ENCODE measurements around the gene MALT1. TPM values are rescaled to one million over a fixed set of nuclear protein-coding genes. Genes with fewer than 3 reads are reported as not detected.

MALT1 gene
- total RNA-seq, 6 experiments from 2014 or later: 9.2 to 16.0 (median 10.2) TPM

DNA sequence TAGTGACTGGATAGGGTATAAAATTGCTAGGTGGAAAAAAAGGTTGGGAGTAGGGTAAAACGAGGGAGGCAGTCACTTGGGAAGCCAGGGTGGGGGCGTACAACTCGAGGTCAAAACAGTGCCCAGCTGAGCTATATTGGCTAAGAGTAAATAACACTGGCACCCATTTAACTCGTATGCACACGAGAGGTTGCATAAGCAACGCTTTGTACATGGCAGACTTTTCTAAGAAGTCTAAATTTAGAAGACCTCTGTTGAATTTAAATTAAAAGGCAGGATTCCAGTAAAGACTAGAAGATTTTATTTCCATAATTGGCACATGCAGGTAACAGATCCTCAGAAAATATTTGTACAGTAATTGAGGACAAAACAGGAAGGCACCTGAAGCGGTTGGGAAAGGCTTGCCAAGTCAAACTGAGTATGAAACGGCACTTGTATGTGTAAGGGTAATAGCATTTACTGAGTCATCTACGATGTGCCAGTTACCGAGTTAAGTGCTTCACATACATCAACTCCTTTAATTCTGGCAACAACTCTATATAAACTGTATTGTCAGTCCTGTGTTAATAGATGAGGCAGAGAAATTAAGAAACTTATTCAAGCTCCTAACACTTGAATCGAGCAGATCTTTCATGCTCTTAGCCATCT is 1.4 kb upstream of the MALT1 start:
- Histone ChIP-seq H3K4me3 (no peak overlapping the region), H3K27ac (no peak overlapping the region), H3K36me3 (no peaks in the 10 kb centered on the region), H3K27me3 (no peaks in the 10 kb centered on the region), H3K4me1 (peaks cover 0 to 26% (median 9%) of the 10 kb centered on the region in 4 donors), H3K9me3 (no peaks in the 10 kb centered on the region)
- ATAC-seq: peak in 1 of 4 donors; percentile 19
- WGBS (ENCODE audit: insufficient coverage, low coverage, low lambda C conversion rate, missing lambda C conversion rate): 27% methylated on average over 11 of the region's 11 CpGs
- DNase-seq: no peak
- intact Hi-C loops (cut with DNase I): loop anchor here in 1 of 2 donors (10.0 kb wide), 1 partner anchor 135 kb away; no protein-coding TSS in a partner anchor
- TF ChIP-seq POLR2A (IDR thresholded peaks at IDR 0.05) (no peak), CTCF (IDR thresholded peaks at IDR 0.05) (no peak)

DNA sequence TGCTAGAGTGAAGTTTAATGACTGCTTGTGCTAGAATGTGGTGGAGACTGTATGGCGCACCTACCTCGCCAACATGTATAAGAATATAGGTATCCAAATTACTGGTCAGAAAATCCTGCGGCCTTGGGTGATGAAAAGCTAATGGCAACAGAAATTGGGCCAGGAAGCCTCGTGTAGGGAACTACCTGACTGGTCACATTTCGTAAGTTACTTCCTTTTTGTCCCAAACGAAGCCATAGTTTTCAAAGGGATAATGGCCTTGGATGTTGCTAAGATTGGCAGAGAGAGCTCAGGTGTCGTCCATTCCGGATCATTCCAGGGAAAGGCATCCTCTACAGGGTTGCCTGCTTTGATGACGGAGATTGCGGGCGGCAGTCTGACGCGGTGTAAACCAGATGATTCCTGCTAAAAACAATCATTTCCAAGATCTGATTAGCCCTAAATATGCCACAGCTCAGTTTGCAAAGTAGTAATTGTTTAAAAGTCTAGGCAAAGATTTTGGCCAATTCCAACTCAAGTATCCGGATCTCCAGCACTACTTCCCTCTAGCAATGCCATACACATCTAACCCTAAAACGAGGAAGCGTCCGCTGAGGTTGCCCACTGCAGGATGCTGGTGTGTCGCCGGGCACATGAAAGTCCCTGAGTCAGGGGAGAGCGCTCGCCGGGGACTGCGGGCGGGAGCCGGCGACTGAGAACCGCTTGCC is 708 bp upstream of the MALT1 start:
- H3K27ac ChIP-seq: peak overlapping the region; percentile 35 to 79 (median 39)
- no peaks in the 10 kb centered on the region for H3K27me3 ChIP-seq
- peaks cover 0 to 26% (median 9%) of the 10 kb centered on the region in 4 donors for H3K4me1 ChIP-seq
- intact Hi-C loops (cut with DNase I): loop anchor here in 1 of 2 donors (10.0 kb wide), 1 partner anchor 136 kb away; no protein-coding TSS in a partner anchor
- no peaks in the 10 kb centered on the region for H3K9me3 ChIP-seq
- TF ChIP-seq CTCF (IDR thresholded peaks at IDR 0.05) (no peak), POLR2A (IDR thresholded peaks at IDR 0.05) (no peak)
- DNase-seq: no peak
- no peak for ATAC-seq
- peak overlapping the region; percentile 62 to 94 (median 77) for H3K4me3 ChIP-seq
- 22% methylated on average over 16 of the region's 27 CpGs for WGBS (ENCODE audit: insufficient coverage, low coverage, low lambda C conversion rate, missing lambda C conversion rate)
- no peaks in the 10 kb centered on the region for H3K36me3 ChIP-seq

GRCh38 chr18:58671632-58672564 is 633 bp downstream of the MALT1 start:
- no peak for TF ChIP-seq CTCF (IDR thresholded peaks at IDR 0.05)
- no peak for TF ChIP-seq POLR2A (IDR thresholded peaks at IDR 0.05)
- Histone ChIP-seq H3K4me3 (peak overlapping the region; percentile 62 to 94 (median 77)), H3K4me1 (peaks cover 0 to 26% (median 9%) of the 10 kb centered on the region in 4 donors), H3K27me3 (no peaks in the 10 kb centered on the region), H3K36me3 (no peaks in the 10 kb centered on the region), H3K27ac (peak overlapping the region; percentile 87 to 98 (median 94)), H3K9me3 (no peaks in the 10 kb centered on the region)
- peak; percentile 69 to 74 (median 74) for DNase-seq
- intact Hi-C loops (cut with DNase I): loop anchor here in 1 of 2 donors (10.0 kb wide), 1 partner anchor 137 kb away; no protein-coding TSS in a partner anchor
- ATAC-seq: peak; percentile 43 to 59 (median 55)
- 3% methylated on average over 14 of the region's 64 CpGs for WGBS (ENCODE audit: insufficient coverage, low coverage, low lambda C conversion rate, missing lambda C conversion rate)

GRCh38 chr18:58674159-58674558 is 2.9 kb downstream of the MALT1 start:
- WGBS (ENCODE audit: insufficient coverage, low coverage, low lambda C conversion rate, missing lambda C conversion rate): 88% methylated on average over 5 of the region's 5 CpGs
- intact Hi-C loops (cut with DNase I): loop anchor here in 1 of 2 donors (10.0 kb wide), 1 partner anchor 139 kb away; no protein-coding TSS in a partner anchor

More at GRCh38 chr18:58674159-58674558, 2.9 kb downstream of the MALT1 start:
- TF ChIP-seq CTCF (IDR thresholded peaks at IDR 0.05): no peak
- TF ChIP-seq POLR2A (IDR thresholded peaks at IDR 0.05): no peak
- no peak overlapping the region for H3K27ac ChIP-seq
- H3K4me3 ChIP-seq: no peak overlapping the region
- DNase-seq (no peak), ATAC-seq (no peak)
- H3K9me3 ChIP-seq: no peaks in the 10 kb centered on the region
- H3K36me3 ChIP-seq: no peaks in the 10 kb centered on the region
- peaks cover 0 to 26% (median 9%) of the 10 kb centered on the region in 4 donors for H3K4me1 ChIP-seq
- no peaks in the 10 kb centered on the region for H3K27me3 ChIP-seq
